ENCODE results near the gene SELPLG.

DNA sequence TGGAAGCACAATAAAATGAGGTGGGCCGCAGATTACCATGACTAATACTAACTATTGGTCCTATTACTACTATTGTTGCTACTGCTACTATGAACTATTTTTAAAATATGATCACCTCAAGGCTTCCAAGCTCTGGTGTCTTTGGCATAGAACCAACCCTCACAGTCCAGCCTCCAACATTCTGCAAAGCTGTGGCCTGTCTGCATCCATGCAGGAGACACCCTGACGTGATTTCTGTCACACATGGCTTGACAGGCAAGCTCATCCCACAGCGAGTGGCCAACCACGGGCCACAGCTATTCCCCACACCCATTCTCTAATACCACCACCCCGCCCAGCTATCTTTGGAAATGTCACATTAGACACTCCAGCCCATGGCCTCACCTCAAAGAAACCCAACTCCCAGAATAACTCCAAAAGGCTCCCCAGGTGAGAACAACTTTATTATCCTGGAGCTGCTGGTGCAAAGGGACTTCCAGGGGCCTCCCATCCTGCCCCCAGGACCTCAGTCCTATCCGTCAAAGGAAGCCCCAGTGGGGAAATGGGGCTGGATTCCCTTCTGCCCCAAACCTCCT is 56.9 kb downstream of the SELPLG start:
- TF ChIP-seq, protein P1, sequence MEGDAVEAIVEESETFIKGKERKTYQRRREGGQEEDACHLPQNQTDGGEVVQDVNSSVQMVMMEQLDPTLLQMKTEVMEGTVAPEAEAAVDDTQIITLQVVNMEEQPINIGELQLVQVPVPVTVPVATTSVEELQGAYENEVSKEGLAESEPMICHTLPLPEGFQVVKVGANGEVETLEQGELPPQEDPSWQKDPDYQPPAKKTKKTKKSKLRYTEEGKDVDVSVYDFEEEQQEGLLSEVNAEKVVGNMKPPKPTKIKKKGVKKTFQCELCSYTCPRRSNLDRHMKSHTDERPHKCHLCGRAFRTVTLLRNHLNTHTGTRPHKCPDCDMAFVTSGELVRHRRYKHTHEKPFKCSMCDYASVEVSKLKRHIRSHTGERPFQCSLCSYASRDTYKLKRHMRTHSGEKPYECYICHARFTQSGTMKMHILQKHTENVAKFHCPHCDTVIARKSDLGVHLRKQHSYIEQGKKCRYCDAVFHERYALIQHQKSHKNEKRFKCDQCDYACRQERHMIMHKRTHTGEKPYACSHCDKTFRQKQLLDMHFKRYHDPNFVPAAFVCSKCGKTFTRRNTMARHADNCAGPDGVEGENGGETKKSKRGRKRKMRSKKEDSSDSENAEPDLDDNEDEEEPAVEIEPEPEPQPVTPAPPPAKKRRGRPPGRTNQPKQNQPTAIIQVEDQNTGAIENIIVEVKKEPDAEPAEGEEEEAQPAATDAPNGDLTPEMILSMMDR (IDR thresholded peaks at IDR 0.05 in 8 of 11, conservative IDR thresholded peaks at IDR 0.05 in 3 of 11), result no peak
- TF ChIP-seq POLR2A (IDR thresholded peaks at IDR 0.05), result no peak

Measured in spleen (tissue), 7 donors.